Pancreas (tissue), 10 donors: Measurements from ENCODE around the gene LSAMP. TPM values are rescaled to one million over a fixed set of nuclear protein-coding genes. Genes with fewer than 3 reads are reported as not detected.

Source experiments
- ATAC-seq, 4 donors: fragments of 200-7000 bp; cut with Tn5 transposase; one replicate each; pipeline versions ENCODE4 v1.8.0 to v1.9.1; 2020; ENCODE audit warnings: mild to moderate bottlenecking in 4 of 4, moderate library complexity in 4 of 4
- DNase-seq, 6 donors: peaks; one replicate each; pipeline ENCODE4 v3.0.0-alpha.2; 2020
- FAIRE-seq: peaks from 2 replicates; lab custom pipeline; 2012; peaks lifted over from hg19 to GRCh38; lab: Jason Lieb, UNC
- H3K27ac ChIP-seq, 4 donors: fragments of 200-600 bp; sonication (generic); 1 replicate in 3 of 4; 2 replicates in 1 of 4; pipeline versions ENCODE4 v1.5.0 to v1.8.0; 2020
- H3K27me3 ChIP-seq, 4 donors: fragments of 200-600 bp; one replicate each; pipeline ENCODE4 v1.8.0; 2021
- H3K36me3 ChIP-seq, 3 donors: fragments of 200-600 bp; sonication (generic) in 1 of 3; one replicate each; pipeline versions ENCODE4 v1.5.0 to v1.8.0; 2020 to 2021
- H3K4me1 ChIP-seq, 3 donors: fragments of 200-600 bp; one replicate each; pipeline ENCODE4 v1.8.0; 2021
- H3K4me3 ChIP-seq, 4 donors: fragments of 200-600 bp; sonication (generic) in 2 of 4; one replicate each; pipeline versions ENCODE4 v1.5.0 to v1.8.0; 2020 to 2021
- H3K9me3 ChIP-seq, 4 donors: fragments of 200-600 bp; one replicate each; pipeline ENCODE4 v1.8.0; 2021
- WGBS, 2 donors: extraction: QIAGEN DNeasy Blood & Tissue Kit; methylation state at CpG; one replicate each; pipeline ENCODE4 v1.1.7; 2013; 5-methylcytosine and 5-hydroxymethylcytosine counted together
- intact Hi-C, 3 donors: fragments of 100-400 bp; cut with DNase I; formaldehyde crosslinking; loops; one replicate each; pipeline versions ENCODE4 v1.11.1 to v1.14.2; 2022
- polyA plus RNA-seq, 2 donors: library from polyadenylated mRNA; stranded (reverse); fragments of 200-250 nt; gene quantifications; one replicate each; pipeline ENCODE4 v1.2.3, GENCODE V29; 2013
- total RNA-seq, 6 donors: library from RNA; stranded (reverse); fragmentation: NEBNext Ultra II Directional in 4 of 6; extraction: Animal tissue kit (Norgen Biotek cat#: 25700) in 4 of 6; gene quantifications; one replicate each; pipeline versions ENCODE4 v1.2.1 to v1.2.4, GENCODE V29; 2021 to 2023
- TF ChIP-seq, protein P1 (sequence below), 4 donors: fragments of 200-600 bp; sonication (generic) in 3 of 4; IDR thresholded peaks; one replicate each; pipeline versions ENCODE4 v1.5.0 to v1.8.0; 2021; ENCODE audit warnings: antibody characterized with exemption in 4 of 4
- donor health status: healthy with polysubstance abuse.
- donor health status: DM: no; HTN: no; CAD: no; lungs with moderate emphysema.
- donor health status: DM: no; HTN: no; CAD: no.
- donor health status: control.
- donor health status: control.
- donor health status: Bipolar disorder and iron deficiency.
- donor health status: DM: yes; HTN: yes; CAD: no.
- donor health status: DM: no; HTN: no; CAD: no.
- donor health status: DM: no; HTN: no; CAD: no.
- donor health status: DM: yes; HTN: yes; CAD: no.

LSAMP gene
- total and polyA plus RNA-seq, 8 donors: 0.51 to 5.5 (median 1.5) TPM

DNA sequence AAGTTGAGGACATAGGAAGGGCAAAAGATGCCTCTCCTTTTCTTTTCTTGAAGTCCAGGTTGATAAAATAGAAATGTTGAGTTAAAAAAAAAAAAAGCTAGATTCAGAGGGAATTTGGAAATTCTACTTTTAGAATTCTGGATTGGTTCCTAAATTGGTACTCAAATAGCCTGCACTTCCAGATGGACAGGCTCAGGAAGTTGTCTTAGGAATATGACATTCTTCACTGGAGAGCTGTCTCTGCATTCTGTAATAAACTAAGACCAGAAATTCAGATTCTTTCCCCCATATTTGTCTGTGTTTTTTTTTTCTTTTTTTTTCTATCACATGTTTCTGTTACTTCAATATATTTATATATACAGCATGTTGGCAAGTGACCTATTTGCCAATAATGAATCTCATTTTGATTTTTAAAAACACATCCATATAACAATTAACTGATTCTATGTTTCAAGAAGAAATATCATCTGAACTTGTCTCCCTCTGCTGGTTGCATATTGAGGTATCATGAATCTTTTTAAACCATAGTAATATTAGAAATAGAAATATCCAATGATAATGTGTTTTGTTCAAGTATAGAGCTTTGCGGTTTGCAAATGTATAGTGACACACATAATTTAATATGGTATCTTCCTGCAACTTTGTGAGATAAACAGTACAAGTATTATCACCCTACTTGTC lies 8.5 kb upstream of the LSAMP start:
- H3K4me3 ChIP-seq: no peak overlapping the region
- H3K27me3 ChIP-seq: no peaks in the 10 kb centered on the region
- TF ChIP-seq, protein P1, sequence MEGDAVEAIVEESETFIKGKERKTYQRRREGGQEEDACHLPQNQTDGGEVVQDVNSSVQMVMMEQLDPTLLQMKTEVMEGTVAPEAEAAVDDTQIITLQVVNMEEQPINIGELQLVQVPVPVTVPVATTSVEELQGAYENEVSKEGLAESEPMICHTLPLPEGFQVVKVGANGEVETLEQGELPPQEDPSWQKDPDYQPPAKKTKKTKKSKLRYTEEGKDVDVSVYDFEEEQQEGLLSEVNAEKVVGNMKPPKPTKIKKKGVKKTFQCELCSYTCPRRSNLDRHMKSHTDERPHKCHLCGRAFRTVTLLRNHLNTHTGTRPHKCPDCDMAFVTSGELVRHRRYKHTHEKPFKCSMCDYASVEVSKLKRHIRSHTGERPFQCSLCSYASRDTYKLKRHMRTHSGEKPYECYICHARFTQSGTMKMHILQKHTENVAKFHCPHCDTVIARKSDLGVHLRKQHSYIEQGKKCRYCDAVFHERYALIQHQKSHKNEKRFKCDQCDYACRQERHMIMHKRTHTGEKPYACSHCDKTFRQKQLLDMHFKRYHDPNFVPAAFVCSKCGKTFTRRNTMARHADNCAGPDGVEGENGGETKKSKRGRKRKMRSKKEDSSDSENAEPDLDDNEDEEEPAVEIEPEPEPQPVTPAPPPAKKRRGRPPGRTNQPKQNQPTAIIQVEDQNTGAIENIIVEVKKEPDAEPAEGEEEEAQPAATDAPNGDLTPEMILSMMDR (IDR thresholded peaks at IDR 0.05): no peak
- intact Hi-C loops: no loop called here
- no peaks in the 10 kb centered on the region for H3K4me1 ChIP-seq
- no peak for DNase-seq
- no peak for ATAC-seq
- H3K36me3 ChIP-seq: no peaks in the 10 kb centered on the region
- H3K27ac ChIP-seq: no peak overlapping the region
- no peaks in the 10 kb centered on the region for H3K9me3 ChIP-seq
- 83 to 85% methylated on average over 1 of the region's 1 CpG for WGBS, 2 donors
- peak; percentile 65 for FAIRE-seq

DNA sequence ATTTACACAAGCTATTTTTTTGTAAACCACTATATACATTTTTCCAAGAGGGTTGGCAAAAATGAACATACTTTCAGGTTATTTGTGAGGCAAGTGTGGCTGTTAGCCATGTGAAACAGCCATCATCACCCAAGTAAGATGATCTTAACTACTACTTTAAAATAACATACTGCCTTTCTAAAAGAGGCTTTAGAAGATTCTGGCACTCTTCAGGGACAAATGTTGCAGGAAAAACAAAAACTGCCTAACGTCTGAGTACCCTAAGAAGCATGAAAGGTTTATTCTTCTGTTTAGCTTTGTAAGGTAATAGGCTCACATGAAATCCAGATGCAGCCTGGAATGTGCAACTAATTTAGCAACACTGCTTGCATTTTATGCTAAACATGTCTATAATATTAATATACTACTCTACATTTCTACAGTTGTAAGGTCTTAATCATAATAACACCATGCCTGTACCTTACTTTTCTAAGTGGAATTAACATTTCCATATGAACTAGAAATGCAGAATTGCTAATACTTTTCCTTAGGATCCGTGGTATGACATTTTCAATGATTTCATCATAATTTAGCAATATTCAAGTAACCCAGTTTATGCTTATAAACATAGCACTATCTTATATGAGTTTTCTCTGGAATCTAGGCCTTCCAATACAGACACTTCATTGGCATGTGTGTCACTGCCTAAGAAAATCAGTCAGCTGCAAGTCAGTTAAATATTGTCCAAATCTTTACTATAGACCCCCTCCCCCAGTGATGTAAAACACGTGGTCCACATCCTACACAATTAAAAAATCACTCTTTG lies 4.5 kb upstream of the LSAMP start:
- ATAC-seq (no peak), DNase-seq (no peak), FAIRE-seq (no peak)
- Histone ChIP-seq H3K27me3 (no peaks in the 10 kb centered on the region), H3K4me1 (no peaks in the 10 kb centered on the region), H3K36me3 (no peaks in the 10 kb centered on the region), H3K4me3 (no peak overlapping the region), H3K9me3 (no peaks in the 10 kb centered on the region), H3K27ac (no peak overlapping the region)
- TF ChIP-seq, protein P1 (IDR thresholded peaks at IDR 0.05): no peak
- intact Hi-C loops: no loop called here
- WGBS, 2 donors: 26 to 36% methylated on average over 3 of the region's 3 CpGs

DNA sequence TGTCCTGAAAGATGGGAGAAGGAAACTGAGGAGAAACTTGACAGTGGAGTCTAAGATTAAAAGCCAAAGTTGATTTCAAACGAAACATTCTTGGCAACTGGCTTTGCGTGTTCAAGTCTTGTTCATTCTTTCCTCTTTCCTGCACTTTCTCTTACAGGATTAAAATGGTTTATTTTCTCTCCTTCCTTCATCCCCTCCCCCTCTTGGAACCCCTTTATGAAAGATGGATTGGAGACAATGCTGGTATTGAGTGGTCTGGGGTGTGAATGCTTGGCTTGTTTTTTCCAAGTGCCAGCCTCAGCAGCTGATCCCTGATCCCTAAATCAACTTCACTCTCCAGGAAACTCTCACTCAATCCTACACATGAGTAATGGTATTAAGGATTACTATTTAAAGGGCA lies 703 bp upstream of the LSAMP start:
- DNase-seq (no peak), ATAC-seq (no peak), FAIRE-seq (no peak)
- H3K4me1 ChIP-seq: no peaks in the 10 kb centered on the region
- TF ChIP-seq, protein P1 (IDR thresholded peaks at IDR 0.05): no peak
- peaks cover 0 to 6% (median 0%) of the 10 kb centered on the region in 4 donors for H3K27me3 ChIP-seq
- 46 to 52% methylated on average over 2 of the region's 2 CpGs for WGBS, 2 donors
- no peak overlapping the region for H3K27ac ChIP-seq
- intact Hi-C loops: no loop called here
- no peak overlapping the region for H3K4me3 ChIP-seq
- H3K36me3 ChIP-seq: no peaks in the 10 kb centered on the region
- no peaks in the 10 kb centered on the region for H3K9me3 ChIP-seq

DNA sequence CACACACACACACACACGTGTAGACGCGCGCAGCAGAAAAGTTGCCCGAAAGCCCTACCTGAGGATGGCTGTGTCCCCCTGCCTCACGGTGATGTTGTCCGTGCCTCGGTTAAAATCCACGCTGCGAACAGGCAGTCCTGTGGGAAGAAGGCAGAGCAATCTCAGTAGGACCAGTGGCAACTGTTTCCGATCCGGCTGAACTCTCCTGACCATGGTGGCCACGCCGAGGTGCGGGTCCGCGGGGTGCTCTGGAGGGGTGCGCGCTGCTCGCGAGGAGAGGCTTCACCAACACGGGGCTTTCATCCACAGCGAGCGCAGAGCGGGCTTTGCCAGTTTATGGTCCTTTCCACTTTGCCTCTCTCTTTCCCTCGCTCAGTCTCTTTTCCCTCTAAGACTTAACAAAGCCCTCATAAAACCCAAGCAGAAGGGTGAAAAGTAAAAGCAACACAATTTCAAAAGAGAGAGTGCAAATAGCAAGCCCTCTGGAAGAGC lies 422 bp downstream of the LSAMP start:
- TF ChIP-seq, protein P1 (IDR thresholded peaks at IDR 0.05): no peak
- no peak for FAIRE-seq
- intact Hi-C loops: no loop called here
- DNase-seq: peak in 2 of 6 donors; percentile 38 to 52
- no peaks in the 10 kb centered on the region for H3K4me1 ChIP-seq
- no peak overlapping the region for H3K27ac ChIP-seq
- H3K4me3 ChIP-seq: peak overlapping the region in 1 of 4 donors; percentile 14
- H3K36me3 ChIP-seq: no peaks in the 10 kb centered on the region
- peaks cover 0 to 6% (median 0%) of the 10 kb centered on the region in 4 donors for H3K27me3 ChIP-seq
- H3K9me3 ChIP-seq: no peaks in the 10 kb centered on the region
- 2 to 17% methylated on average over 26 of the region's 26 CpGs for WGBS, 2 donors
- ATAC-seq: peak in 3 of 4 donors; percentile 46 to 69 (median 47)
